ENCODE measurements around the gene PGAP3.

DNA sequence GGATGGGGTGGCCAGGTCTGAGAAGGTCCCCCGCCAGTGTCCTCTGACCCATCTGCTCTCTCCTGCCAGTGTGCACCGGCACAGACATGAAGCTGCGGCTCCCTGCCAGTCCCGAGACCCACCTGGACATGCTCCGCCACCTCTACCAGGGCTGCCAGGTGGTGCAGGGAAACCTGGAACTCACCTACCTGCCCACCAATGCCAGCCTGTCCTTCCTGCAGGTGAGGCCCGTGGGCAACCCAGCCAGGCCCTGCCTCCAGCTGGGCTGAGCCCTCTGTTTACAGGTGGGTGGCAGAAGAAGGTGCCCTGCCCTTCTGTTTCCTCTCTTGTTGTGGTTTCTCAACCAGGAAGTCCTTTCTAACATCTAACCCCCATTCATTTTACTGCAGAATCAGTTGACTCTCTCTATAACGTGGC lies 19.1 kb upstream of the PGAP3 start:
- TF ChIP-seq, protein P1, sequence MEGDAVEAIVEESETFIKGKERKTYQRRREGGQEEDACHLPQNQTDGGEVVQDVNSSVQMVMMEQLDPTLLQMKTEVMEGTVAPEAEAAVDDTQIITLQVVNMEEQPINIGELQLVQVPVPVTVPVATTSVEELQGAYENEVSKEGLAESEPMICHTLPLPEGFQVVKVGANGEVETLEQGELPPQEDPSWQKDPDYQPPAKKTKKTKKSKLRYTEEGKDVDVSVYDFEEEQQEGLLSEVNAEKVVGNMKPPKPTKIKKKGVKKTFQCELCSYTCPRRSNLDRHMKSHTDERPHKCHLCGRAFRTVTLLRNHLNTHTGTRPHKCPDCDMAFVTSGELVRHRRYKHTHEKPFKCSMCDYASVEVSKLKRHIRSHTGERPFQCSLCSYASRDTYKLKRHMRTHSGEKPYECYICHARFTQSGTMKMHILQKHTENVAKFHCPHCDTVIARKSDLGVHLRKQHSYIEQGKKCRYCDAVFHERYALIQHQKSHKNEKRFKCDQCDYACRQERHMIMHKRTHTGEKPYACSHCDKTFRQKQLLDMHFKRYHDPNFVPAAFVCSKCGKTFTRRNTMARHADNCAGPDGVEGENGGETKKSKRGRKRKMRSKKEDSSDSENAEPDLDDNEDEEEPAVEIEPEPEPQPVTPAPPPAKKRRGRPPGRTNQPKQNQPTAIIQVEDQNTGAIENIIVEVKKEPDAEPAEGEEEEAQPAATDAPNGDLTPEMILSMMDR (IDR thresholded peaks at IDR 0.05; ENCODE audit: insufficient read depth, low read depth, low read length) = no peak
- no peak for TF ChIP-seq EZH2 (IDR thresholded peaks at IDR 0.05; ENCODE audit: insufficient read depth, low read length)
